RCC 7860 (cell line): ENCODE data around the gene VAV1.

ENCODE experiments used
- DNase-seq: peaks from one replicate; pipeline ENCODE4 v3.0.0-alpha.2; 2015; ENCODE audit warnings: low spot score
- FAIRE-seq: peaks from 2 replicates; lab custom pipeline; 2012; peaks lifted over from hg19 to GRCh38; lab: Jason Lieb, UNC

The VAV1 gene

GRCh38 chr19:6772028-6772865, at the start of gene VAV1:
Gene VAV1, plus strand, starts transcription at chr19:6772708. Its CDS starts 100 bp downstream, at chr19:6772808.
- FAIRE-seq (no peak), DNase-seq (no peak)

- FAIRE-seq (no peak), DNase-seq (peak; percentile 25)
Observed at GRCh38 chr19:6723108-6723618, 49.3 kb upstream of the VAV1 start.

GRCh38 chr19:6723738-6724137, 48.8 kb upstream of the VAV1 start:
- FAIRE-seq, result no peak
- no peak for DNase-seq

- no peak for FAIRE-seq
Observed at GRCh38 chr19:6724631-6725492, 47.6 kb upstream of the VAV1 start.

GRCh38 chr19:6725513-6726231, 46.8 kb upstream of the VAV1 start:
- DNase-seq, result peak; percentile 42
- peak; percentile 59 for FAIRE-seq

More at GRCh38 chr19:6724631-6725492, 47.6 kb upstream of the VAV1 start:
- no peak for DNase-seq

- FAIRE-seq (no peak), DNase-seq (no peak)
Observed at GRCh38 chr19:6728346-6728745, 44.2 kb upstream of the VAV1 start.

- FAIRE-seq (no peak), DNase-seq (no peak)
Observed at GRCh38 chr19:6729573-6730152, 42.8 kb upstream of the VAV1 start.

GRCh38 chr19:6730153-6730804, 42.2 kb upstream of the VAV1 start:
- no peak for DNase-seq
- FAIRE-seq, result no peak

GRCh38 chr19:6730941-6731670, 41.4 kb upstream of the VAV1 start:
- DNase-seq (no peak), FAIRE-seq (no peak)

- FAIRE-seq (no peak), DNase-seq (no peak)
Observed at GRCh38 chr19:6731822-6732221, 40.7 kb upstream of the VAV1 start.

GRCh38 chr19:6732803-6733337, 39.6 kb upstream of the VAV1 start:
- DNase-seq (no peak), FAIRE-seq (no peak)

GRCh38 chr19:6733338-6734095, 39.0 kb upstream of the VAV1 start:
- no peak for FAIRE-seq

GRCh38 chr19:6734096-6734696, 38.3 kb upstream of the VAV1 start:
- DNase-seq (no peak), FAIRE-seq (no peak)

More at GRCh38 chr19:6733338-6734095, 39.0 kb upstream of the VAV1 start:
- no peak for DNase-seq

- DNase-seq (no peak), FAIRE-seq (no peak)
Observed at GRCh38 chr19:6735181-6735911, 37.2 kb upstream of the VAV1 start.

GRCh38 chr19:6736169-6736916, 36.2 kb upstream of the VAV1 start:
- DNase-seq (peak; percentile 81), FAIRE-seq (peak; percentile 57)

- FAIRE-seq, result no peak
- DNase-seq, result no peak
Observed at GRCh38 chr19:6736917-6737283, 35.6 kb upstream of the VAV1 start.
